HG03064 (cell line): ENCODE results near the gene RNF43.

ENCODE experiments used
- ATAC-seq: cut with Tn5 transposase; IDR thresholded peaks from one replicate; pipeline ENCODE4 v1.9.1; 2021; ENCODE audit warnings: low read depth; ENCODE audit not compliant: unreplicated experiment

RNF43 gene

GRCh38 chr17:58417300-58418092, at the start of gene RNF43:
RNF43 (minus strand) TSS chr17:58417534; CDS start chr17:58415577, 1,957 bp downstream.
- ATAC-seq: peak; percentile 88

GRCh38 chr17:58455491-58455890, 38.2 kb upstream of the RNF43 start:
- no peak for ATAC-seq

GRCh38 chr17:58452738-58453137, 35.4 kb upstream of the RNF43 start:
- ATAC-seq: no peak

- ATAC-seq: no peak
Observed at GRCh38 chr17:58447039-58447975, 30.0 kb upstream of the RNF43 start.

- no peak for ATAC-seq
Observed at GRCh38 chr17:58446086-58446485, 28.8 kb upstream of the RNF43 start.

GRCh38 chr17:58436805-58437239, 19.5 kb upstream of the RNF43 start:
- ATAC-seq: no peak

GRCh38 chr17:58436245-58436644, 18.9 kb upstream of the RNF43 start:
- ATAC-seq: no peak

GRCh38 chr17:58432806-58433573, 15.7 kb upstream of the RNF43 start:
- no peak for ATAC-seq

- ATAC-seq: no peak
Observed at GRCh38 chr17:58427807-58428206, 10.5 kb upstream of the RNF43 start.

GRCh38 chr17:58421711-58422110, 4.4 kb upstream of the RNF43 start:
- no peak for ATAC-seq

GRCh38 chr17:58420827-58421226, 3.5 kb upstream of the RNF43 start:
- ATAC-seq: no peak

- no peak for ATAC-seq
Observed at GRCh38 chr17:58416937-58417299, 416 bp downstream of the RNF43 start.

- no peak for ATAC-seq
Observed at GRCh38 chr17:58416396-58416795, 938 bp downstream of the RNF43 start.

- no peak for ATAC-seq
Observed at GRCh38 chr17:58415371-58416055, 1.8 kb downstream of the RNF43 start.

GRCh38 chr17:58414596-58414997, 2.7 kb downstream of the RNF43 start:
- no peak for ATAC-seq

GRCh38 chr17:58413684-58414083, 3.6 kb downstream of the RNF43 start:
- ATAC-seq: no peak

GRCh38 chr17:58412961-58413586, 4.3 kb downstream of the RNF43 start:
- ATAC-seq: no peak

- no peak for ATAC-seq
Observed at GRCh38 chr17:58412064-58412703, 5.2 kb downstream of the RNF43 start.

GRCh38 chr17:58411408-58411894, 5.9 kb downstream of the RNF43 start:
- no peak for ATAC-seq
